Gastroesophageal sphincter (tissue), 3 donors: Measurements from ENCODE around the gene TMEM139.

Experiments
- CTCF ChIP-seq, 4 experiments: fragments of 200-600 bp in 2 of 4; fragments of 450-650 bp in 2 of 4; sonication (generic) in 1 of 4; IDR thresholded peaks; one replicate each; pipeline ENCODE4 v1.5.1; 2017 to 2019; ENCODE audit warnings: antibody characterized with exemption in 4 of 4, mild to moderate bottlenecking in 2 of 4, moderate library complexity in 2 of 4
- EP300 ChIP-seq: sonication (generic); formaldehyde crosslinking; IDR thresholded peaks from one replicate; pipeline ENCODE4 v1.6.1; 2017; ENCODE audit warnings: antibody characterized with exemption, mild to moderate bottlenecking

- TF ChIP-seq CTCF (IDR thresholded peaks at IDR 0.05), result no peak
- TF ChIP-seq EP300, result no peak
Measured at GRCh38 chr7:143271240-143271639, 13.5 kb upstream of the TMEM139 start.
